ACC112 (cell line): Measurements from ENCODE around the gene PLA2G5.

Source experiments
- H2AFZ ChIP-seq: fragments of 200-600 bp; sonication (generic); one replicate; pipeline ENCODE4 v1.6.0; 2017; ENCODE audit warnings: antibody characterized with exemption, low read length; ENCODE audit not compliant: unreplicated experiment
- H3K27ac ChIP-seq: fragments of 200-600 bp; sonication (generic); 2 replicates; pipeline ENCODE4 v1.5.1; 2014; ENCODE audit warnings: low read depth, mild to moderate bottlenecking, antibody characterized with exemption, low read length, moderate library complexity
- H3K27me3 ChIP-seq: fragments of 200-600 bp; sonication (generic); 2 replicates; pipeline ENCODE4 v1.6.1; 2014; ENCODE audit warnings: mild to moderate bottlenecking, antibody characterized with exemption, low read length, moderate library complexity, mixed read lengths; ENCODE audit not compliant: insufficient read depth
- H3K36me3 ChIP-seq: fragments of 200-600 bp; sonication (generic); 2 replicates; pipeline ENCODE4 v1.6.1; 2016; ENCODE audit warnings: mild to moderate bottlenecking, antibody characterized with exemption, low read length, moderate library complexity, mixed read lengths; ENCODE audit not compliant: insufficient read depth
- H3K4me1 ChIP-seq: fragments of 200-600 bp; sonication (generic); one replicate; pipeline ENCODE4 v1.6.1; 2016; ENCODE audit warnings: low read length, mixed read lengths; ENCODE audit not compliant: insufficient read depth, unreplicated experiment, control insufficient read depth
- H3K4me3 ChIP-seq: fragments of 200-600 bp; sonication (generic); 2 replicates; pipeline ENCODE4 v1.5.1; 2014; ENCODE audit warnings: mild to moderate bottlenecking, low read depth, low read length
- H3K79me2 ChIP-seq: fragments of 200-600 bp; sonication (generic); one replicate; pipeline ENCODE4 v1.6.0; 2016; ENCODE audit warnings: low read length; ENCODE audit not compliant: control insufficient read depth, unreplicated experiment, insufficient read depth

PLA2G5 gene

DNA sequence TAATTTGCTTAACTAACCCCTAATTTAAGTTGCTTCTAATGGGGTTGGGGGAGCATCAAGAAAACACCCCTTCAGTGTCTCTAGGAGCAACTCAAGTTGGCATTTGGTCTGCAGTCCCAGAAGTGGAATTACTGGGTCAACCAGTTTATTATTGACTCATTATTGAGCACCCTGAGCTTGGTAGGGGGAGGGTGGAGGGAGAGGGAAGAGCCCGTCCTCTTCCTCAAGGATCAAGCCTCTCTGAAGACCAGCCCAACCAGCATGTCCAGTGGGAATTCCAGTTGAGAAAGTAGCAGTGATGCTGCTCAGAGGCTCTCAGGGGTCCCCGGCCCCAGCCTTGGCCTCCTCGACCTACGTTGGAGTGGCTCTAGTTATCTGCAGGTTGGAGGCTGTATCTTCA, 67.1 kb downstream of the PLA2G5 start:
- no peaks in the 10 kb centered on the region for H3K4me1 ChIP-seq
- H3K79me2 ChIP-seq = no peaks in the 10 kb centered on the region
- H3K36me3 ChIP-seq = no peaks in the 10 kb centered on the region
- H3K27ac ChIP-seq = no peak overlapping the region
- no peak overlapping the region for H2AFZ ChIP-seq
- peaks cover 41% of the 10 kb centered on the region for H3K27me3 ChIP-seq
- H3K4me3 ChIP-seq = no peak overlapping the region

DNA sequence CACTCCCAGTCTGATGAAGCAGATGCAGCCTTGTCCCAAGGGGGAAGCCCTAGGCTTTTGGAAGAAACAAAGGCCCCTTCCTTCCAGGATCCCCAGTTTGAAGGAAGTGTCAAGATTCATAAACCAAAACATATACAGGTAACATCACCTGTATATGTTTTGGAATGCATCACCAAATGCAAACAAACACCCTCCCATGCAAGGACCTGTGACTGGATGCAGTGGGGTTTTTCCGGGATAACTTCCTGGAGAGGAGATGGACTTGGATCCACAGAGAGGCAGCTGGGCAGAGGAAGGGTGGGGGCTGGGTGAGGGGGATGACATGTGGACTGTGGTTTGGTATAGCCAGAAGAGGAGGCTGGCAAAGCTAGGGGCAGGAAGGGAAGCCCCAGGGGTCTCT, 67.6 kb downstream of the PLA2G5 start:
- Histone ChIP-seq H3K4me1 (no peaks in the 10 kb centered on the region), H3K27ac (no peak overlapping the region), H3K4me3 (no peak overlapping the region), H3K79me2 (no peaks in the 10 kb centered on the region), H3K36me3 (no peaks in the 10 kb centered on the region), H2AFZ (no peak overlapping the region), H3K27me3 (peaks cover 36% of the 10 kb centered on the region)

DNA sequence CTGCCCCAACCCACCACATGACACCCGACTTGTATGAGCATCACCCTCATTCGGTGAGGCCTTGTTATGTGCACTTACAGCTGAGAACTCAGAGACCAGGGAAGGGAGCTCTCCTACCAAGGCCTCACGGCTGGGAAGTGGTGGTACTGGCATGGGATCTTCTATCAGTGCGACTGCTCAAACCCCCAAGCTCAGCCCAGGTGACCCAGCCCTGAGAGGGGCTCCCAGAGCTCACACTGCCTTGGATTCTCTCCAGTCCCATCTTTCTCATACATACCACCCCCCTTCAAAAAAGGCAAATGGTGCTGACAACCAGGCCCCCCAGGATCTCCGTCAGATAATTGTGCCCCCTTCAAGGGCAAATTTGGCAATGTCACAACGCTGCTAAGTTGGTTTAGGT, 68.4 kb downstream of the PLA2G5 start:
- H3K4me1 ChIP-seq = no peaks in the 10 kb centered on the region
- no peak overlapping the region for H2AFZ ChIP-seq
- peaks cover 32% of the 10 kb centered on the region for H3K27me3 ChIP-seq
- H3K79me2 ChIP-seq = no peaks in the 10 kb centered on the region
- H3K36me3 ChIP-seq = no peaks in the 10 kb centered on the region
- no peak overlapping the region for H3K4me3 ChIP-seq
- no peak overlapping the region for H3K27ac ChIP-seq

DNA sequence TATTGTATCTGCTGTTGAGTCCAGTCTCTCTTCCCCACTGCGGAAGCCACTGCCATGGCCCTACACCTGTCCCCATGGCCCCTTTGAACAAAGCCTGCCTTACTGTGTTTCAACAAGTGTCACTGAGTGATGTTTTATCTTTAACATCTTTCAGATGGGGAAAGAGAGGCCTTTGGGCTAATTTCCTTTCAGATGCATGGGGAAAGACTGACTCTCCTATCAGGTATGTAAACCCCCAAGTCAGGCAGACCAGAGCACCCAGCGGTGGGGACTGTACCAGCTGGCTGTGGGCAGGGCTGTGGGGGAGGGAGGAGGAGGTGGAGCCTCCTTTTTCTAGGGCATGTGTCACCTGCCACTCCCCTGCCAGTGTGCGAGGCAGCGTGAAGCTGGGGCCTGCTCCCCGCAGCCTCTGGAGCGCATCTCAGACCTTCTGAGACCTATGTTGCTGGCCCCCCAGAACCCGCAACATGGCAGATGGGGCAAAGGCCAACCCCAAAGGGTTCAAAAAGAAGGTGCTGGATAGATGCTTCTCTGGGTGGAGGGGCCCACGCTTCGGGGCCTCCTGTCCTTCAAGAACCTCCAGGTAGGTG, 69.1 kb downstream of the PLA2G5 start, which contains the start of gene PLA2G2F:
PLA2G2F (plus strand) TSS at position 363 of the 590 bp plus-strand sequence; CDS start at position 468, 105 bp downstream.
- Histone ChIP-seq H3K36me3 (no peaks in the 10 kb centered on the region), H3K27ac (no peak within 1 kb of the TSS)

DNA sequence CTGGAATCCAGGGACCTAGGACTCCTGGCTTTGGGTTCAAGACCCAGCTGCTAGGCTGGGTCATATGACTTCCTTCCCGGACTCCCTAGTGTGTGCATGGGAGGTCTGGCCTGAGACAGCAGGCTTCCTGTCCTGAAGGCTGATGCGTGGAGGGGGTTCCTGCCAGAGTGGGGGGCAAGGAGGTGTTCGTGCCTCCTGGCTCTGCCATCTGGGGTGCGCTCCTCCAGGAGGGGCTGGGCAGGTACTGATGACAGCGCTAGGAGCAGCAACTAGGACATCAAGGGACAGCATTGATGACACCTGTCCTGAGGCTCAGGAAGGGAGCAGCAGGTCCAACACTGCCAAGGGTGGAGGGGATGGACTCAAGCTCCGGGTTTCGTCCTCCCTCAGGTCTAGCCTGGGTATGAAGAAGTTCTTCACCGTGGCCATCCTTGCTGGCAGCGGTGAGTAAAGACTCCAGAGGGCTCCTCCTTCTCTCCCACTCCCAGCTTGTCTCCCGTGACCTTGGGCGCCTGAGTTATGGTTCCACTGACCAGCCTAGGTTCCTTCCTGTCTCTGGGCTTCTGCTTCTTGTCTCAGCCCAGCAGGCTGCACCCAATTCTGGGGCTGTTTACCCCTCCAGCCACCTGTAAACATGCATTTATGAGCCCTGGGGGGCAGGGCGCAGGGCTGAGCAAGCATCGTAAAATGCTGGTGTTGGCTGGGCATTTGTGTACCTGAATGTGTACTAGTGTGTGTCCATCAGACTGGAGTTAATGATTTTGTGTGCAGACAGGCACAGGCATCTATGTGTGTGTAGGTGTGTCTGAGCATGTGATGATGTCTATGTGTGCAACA, 70.0 kb downstream of the PLA2G5 start:
- Histone ChIP-seq H3K27me3 (peaks cover 33% of the 10 kb centered on the region), H2AFZ (no peak overlapping the region), H3K36me3 (no peaks in the 10 kb centered on the region), H3K27ac (no peak overlapping the region), H3K4me3 (no peak overlapping the region), H3K4me1 (no peaks in the 10 kb centered on the region), H3K79me2 (no peaks in the 10 kb centered on the region)

More for the DNA sequence above, 69.1 kb downstream of the PLA2G5 start, which contains the start of gene PLA2G2F:
- H2AFZ ChIP-seq = no peak within 1 kb of the TSS
- no peaks in the 10 kb centered on the region for H3K79me2 ChIP-seq
- H3K4me3 ChIP-seq = no peak within 1 kb of the TSS
- peaks cover 33% of the 10 kb centered on the region for H3K27me3 ChIP-seq
- H3K4me1 ChIP-seq = no peaks in the 10 kb centered on the region

DNA sequence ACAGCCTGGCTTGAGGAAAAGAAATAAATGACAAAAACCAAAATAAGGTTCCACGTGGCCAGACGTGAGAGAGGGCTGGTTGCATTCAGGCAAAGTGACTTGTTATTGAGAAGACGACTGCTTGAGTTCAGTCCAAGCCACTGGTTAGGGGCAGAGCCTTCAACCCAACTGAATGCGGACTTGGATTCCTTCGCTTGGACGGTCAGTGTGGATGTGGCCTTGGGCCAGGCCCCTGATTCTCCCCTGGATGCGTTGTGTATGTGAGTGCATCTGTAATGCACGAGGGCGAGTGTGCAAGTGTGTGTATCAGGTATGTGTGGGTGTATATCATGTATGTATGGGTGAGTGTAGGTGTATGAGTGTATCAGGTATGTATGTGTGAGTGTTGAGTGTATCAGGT, 71.0 kb downstream of the PLA2G5 start:
- Histone ChIP-seq H3K36me3 (no peaks in the 10 kb centered on the region), H3K27me3 (peaks cover 27% of the 10 kb centered on the region), H3K27ac (no peak overlapping the region), H3K4me3 (no peak overlapping the region), H3K4me1 (no peaks in the 10 kb centered on the region), H3K79me2 (no peaks in the 10 kb centered on the region), H2AFZ (no peak overlapping the region)

DNA sequence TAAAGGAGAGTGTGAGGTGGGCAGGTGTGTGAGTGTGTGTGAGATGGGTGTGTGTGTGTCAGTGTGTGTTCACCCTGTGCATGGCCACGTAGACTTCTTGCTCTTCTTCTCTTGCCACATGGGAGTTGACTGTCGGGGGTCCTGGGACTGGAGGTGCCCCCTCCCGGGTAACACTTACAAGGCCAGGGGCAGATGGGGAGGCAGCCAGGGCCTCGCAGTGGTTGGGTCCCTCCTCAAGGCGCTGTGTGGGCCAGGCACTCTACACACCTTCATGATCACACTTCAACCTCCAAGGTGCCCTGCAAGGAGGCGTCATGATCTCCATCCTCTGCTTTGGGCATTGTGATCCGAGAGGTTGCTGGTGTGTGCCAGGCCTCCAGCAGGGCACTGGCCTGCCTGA, 71.5 kb downstream of the PLA2G5 start:
- H3K4me3 ChIP-seq = no peak overlapping the region
- H2AFZ ChIP-seq = no peak overlapping the region
- no peaks in the 10 kb centered on the region for H3K79me2 ChIP-seq
- H3K36me3 ChIP-seq = no peaks in the 10 kb centered on the region
- no peak overlapping the region for H3K27ac ChIP-seq
- peaks cover 26% of the 10 kb centered on the region for H3K27me3 ChIP-seq
- no peaks in the 10 kb centered on the region for H3K4me1 ChIP-seq
